ENCODE data around the gene ADAMTS17.

The ADAMTS17 gene

DNA sequence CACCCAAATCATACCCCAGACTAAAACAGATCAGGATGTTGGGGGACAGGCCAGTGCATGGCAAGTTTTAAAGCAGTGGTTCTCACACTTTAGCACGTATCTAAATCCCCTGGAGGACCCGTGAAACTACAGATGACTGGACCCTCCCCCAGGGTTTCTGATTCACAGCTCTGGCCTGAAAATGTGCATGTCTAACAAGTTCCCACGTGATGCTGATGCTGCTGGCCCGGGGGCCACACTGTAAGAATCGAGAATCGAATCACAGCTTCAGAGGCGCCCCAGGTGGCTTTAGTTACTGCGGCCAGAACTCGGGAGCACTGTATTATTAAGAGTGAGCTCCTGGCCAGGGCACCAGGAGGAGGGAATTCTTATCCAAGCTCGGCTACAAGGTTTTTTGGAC lies 11.6 kb downstream of the ADAMTS17 start:
- no peak overlapping the region for H3K27ac ChIP-seq
- DNase-seq (ENCODE audit: low spot score) = peak; percentile 47
- TF ChIP-seq, protein P1, sequence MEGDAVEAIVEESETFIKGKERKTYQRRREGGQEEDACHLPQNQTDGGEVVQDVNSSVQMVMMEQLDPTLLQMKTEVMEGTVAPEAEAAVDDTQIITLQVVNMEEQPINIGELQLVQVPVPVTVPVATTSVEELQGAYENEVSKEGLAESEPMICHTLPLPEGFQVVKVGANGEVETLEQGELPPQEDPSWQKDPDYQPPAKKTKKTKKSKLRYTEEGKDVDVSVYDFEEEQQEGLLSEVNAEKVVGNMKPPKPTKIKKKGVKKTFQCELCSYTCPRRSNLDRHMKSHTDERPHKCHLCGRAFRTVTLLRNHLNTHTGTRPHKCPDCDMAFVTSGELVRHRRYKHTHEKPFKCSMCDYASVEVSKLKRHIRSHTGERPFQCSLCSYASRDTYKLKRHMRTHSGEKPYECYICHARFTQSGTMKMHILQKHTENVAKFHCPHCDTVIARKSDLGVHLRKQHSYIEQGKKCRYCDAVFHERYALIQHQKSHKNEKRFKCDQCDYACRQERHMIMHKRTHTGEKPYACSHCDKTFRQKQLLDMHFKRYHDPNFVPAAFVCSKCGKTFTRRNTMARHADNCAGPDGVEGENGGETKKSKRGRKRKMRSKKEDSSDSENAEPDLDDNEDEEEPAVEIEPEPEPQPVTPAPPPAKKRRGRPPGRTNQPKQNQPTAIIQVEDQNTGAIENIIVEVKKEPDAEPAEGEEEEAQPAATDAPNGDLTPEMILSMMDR (IDR thresholded peaks at IDR 0.05) = no peak
- H3K4me3 ChIP-seq = no peak overlapping the region

DNA sequence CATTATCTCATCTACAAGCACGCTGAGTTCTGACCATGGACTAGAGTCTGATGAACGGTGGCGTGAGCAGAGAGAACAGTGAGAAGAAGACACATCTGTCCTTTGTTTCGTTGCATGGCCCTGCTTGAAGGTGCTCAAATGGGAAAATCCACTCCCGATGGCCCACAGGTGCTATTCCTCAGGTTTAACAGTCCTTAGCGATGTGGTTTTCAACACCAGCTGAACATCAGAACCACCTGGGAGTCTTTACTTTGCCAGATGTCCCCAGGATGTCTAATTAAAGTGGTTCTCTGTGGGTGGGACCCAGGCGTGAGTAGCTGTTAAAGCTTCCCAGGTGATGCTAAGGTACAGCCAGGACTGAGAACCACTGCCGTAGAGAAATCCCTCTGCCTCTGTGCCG lies 13.0 kb downstream of the ADAMTS17 start:
- Histone ChIP-seq H3K4me3 (no peak overlapping the region), H3K27ac (no peak overlapping the region)
- DNase-seq (ENCODE audit: low spot score) = peak; percentile 24
- TF ChIP-seq, protein P1 (IDR thresholded peaks at IDR 0.05) = no peak

DNA sequence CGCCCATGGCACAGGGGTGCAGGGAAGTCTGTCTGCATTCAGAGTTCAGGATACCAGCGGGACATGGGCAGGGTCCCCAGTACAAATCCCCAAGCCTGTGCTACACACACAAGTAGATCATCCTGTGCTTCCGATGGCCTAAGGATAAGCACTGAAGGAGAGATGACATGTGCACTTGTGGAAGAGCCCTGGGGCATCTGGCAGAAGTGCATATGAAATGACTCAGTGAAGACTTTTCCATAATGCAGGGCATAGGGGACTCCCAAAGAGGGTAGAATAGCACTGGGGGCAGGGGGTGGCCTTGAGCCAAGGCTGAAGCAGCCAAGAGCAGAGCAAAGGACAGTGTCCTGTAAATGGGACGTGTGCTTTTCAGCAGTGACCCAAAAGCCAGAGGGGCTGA lies 22.9 kb downstream of the ADAMTS17 start:
- Histone ChIP-seq H3K4me3 (no peak overlapping the region), H3K27ac (no peak overlapping the region)
- TF ChIP-seq, protein P1 (IDR thresholded peaks at IDR 0.05) = no peak
- peak; percentile 41 for DNase-seq (ENCODE audit: low spot score)

DNA sequence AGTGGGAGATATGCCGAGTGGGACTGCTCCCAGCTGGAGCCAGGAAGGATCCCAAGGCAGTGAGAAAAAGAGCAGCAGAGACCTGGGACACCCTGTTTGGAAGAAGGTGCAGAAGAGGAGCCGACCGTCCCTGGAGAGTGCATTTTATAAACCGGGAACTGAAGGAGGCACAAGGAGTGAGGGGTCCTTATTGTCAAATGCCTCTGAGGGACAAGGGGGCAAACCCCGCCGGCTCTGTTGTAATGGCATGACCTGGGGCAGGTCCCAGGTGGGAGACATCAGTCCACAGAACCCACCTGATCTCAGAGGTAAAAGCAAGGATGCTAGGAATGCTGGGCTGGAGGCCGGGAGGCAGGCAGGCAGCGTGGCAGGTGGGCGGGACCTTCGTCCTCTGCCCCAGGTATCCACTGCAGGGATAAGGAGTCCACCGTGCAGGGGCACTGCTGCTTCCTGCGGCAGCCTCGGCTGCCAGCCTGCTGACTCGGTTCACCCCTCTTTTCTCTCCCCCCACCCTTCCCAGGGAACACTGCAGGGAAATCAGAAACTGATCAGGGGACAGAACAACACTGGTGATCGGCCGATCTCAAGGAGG lies 26.9 kb downstream of the ADAMTS17 start:
- H3K4me3 ChIP-seq = no peak overlapping the region
- peak; percentile 68 for DNase-seq (ENCODE audit: low spot score)
- TF ChIP-seq, protein P1 (IDR thresholded peaks at IDR 0.05) = no peak

DNA sequence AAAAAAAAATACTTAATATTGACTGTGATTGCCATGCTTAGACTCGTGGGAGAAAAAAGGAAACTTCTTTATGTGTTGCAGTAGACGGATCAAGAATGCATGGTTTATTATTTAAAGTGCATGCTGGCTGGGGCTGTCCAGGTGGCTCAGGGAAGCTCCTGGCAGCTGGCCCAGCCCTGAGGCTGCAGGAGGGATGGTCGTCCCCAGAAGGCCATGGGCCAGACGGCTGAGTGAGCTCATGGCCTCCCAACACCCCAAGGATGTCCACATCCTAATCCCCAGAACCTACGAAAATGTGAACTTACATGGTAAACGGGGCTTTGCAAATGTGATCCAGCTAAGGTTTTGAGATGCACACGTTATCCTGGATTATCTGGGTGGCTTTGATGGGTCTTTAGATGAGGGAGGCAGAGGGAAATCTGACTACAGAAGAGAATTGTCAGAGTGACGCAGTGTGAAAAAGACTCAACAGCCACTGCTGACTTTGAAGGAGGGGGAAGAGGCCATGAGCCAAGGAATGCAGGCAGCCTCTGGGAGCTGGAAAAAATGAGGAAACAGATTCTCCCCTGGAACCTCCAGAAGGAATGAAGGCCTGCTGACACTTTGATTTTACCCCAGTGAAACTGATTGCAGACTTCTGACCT lies 29.8 kb downstream of the ADAMTS17 start:
- H3K4me3 ChIP-seq = no peak overlapping the region
- TF ChIP-seq, protein P1 (IDR thresholded peaks at IDR 0.05) = no peak
- H3K27ac ChIP-seq = no peak overlapping the region
- peak; percentile 66 for DNase-seq (ENCODE audit: low spot score)

More for the DNA sequence above, 26.9 kb downstream of the ADAMTS17 start:
- no peak overlapping the region for H3K27ac ChIP-seq

DNA sequence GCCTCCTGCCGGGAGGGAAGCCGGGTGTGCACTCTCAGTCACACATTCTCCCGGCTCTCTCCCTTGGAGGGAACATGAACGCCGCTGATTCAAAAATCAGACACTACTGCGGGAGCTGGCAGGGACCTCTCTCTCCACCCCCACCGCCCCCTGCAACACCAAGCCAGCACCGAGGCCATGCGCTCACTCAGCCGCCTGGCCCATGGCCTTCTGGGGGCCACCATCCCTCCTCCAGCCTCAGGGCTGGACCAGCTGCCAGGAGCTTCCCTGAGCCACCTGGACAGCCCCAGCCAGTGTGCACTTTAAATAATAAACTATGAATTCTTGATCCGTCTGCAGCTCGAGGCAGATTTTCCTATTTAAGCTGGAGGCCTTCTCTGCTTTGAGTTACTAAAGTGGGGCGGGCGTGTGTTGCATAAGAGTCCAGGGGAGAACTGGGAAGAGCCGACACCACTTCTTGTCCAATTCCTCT lies 30.6 kb downstream of the ADAMTS17 start:
- peak; percentile 69 for DNase-seq (ENCODE audit: low spot score)
- TF ChIP-seq, protein P1 (IDR thresholded peaks at IDR 0.05) = no peak
- no peak overlapping the region for H3K4me3 ChIP-seq
- H3K27ac ChIP-seq = peak overlapping the region in 1 of 2 donors; percentile 60
